ENCODE data around the gene CEMP1. TPM values are rescaled to one million over a fixed set of nuclear protein-coding genes. Genes with fewer than 3 reads are reported as not detected.
A peak's percentile ranks its signal among the peaks of the same experiment; 100 is the strongest.

Gene CEMP1
- total RNA-seq, 1 experiment from 2014 or later, result 0.15 TPM

- TF ChIP-seq PRDM15 (CRISPR knock-in tag; IDR thresholded peaks at IDR 0.05) (no peak), NFE2L1 (CRISPR knock-in tag; IDR thresholded peaks at IDR 0.05) (no peak), SMAD4 (CRISPR knock-in tag; IDR thresholded peaks at IDR 0.05) (no peak), ZNF512 (CRISPR knock-in tag; IDR thresholded peaks at IDR 0.05; ENCODE audit: borderline replicate concordance) (no peak), TEAD1 (CRISPR knock-in tag; IDR thresholded peaks at IDR 0.05) (no peak), E2F5 (CRISPR knock-in tag; IDR thresholded peaks at IDR 0.05) (no peak), AR (CRISPR knock-in tag; IDR thresholded peaks at IDR 0.05) (no peak)
Measured at GRCh38 chr16:2517954-2518605, 13.1 kb downstream of the CEMP1 start (continued).

GRCh38 chr16:2516391-2517240 is 14.6 kb downstream of the CEMP1 start:
- H3K9me3 Mint-ChIP-seq, result no peaks in the 10 kb centered on the region
- POLR2A ChIA-PET, result interaction anchor here (2.0 kb wide), 1 partner anchor 15 kb away, joined by 6 read pairs; the partner anchor contains the start of gene CEMP1
- peak overlapping the region; percentile 79; the same call in 1 of the 2 replicates for H3K27ac Mint-ChIP-seq
- H3K27me3 Mint-ChIP-seq (ENCODE audit: low read depth), result peaks cover 4% of the 10 kb centered on the region
- ATAC-seq (no peak), DNase-seq (ENCODE audit: low spot score) (no peak)
- peaks cover 41% of the 10 kb centered on the region for H3K4me1 Mint-ChIP-seq
- H3K36me3 Mint-ChIP-seq, result no peaks in the 10 kb centered on the region; the same call in 1 of the 2 replicates
- peak overlapping the region; percentile 80 for H3K4me3 Mint-ChIP-seq
- CTCF ChIA-PET, result interaction anchor here (2.9 kb wide), 1 partner anchor 15 kb away, joined by 11 read pairs; no protein-coding TSS in a partner anchor
- no peak for TF ChIP-seq ZNF396 (CRISPR knock-in tag; IDR thresholded peaks at IDR 0.05; ENCODE audit: borderline replicate concordance)
- TF ChIP-seq PREB (CRISPR knock-in tag; IDR thresholded peaks at IDR 0.05; ENCODE audit: borderline replicate concordance), result no peak
- no peak for TF ChIP-seq TEAD4 (CRISPR knock-in tag; IDR thresholded peaks at IDR 0.05)
- no peak for TF ChIP-seq ATF1 (CRISPR knock-in tag; IDR thresholded peaks at IDR 0.05)
- no peak for TF ChIP-seq ZBTB21 (CRISPR knock-in tag; IDR thresholded peaks at IDR 0.05; ENCODE audit: borderline replicate concordance)
- TF ChIP-seq CREM (CRISPR knock-in tag; IDR thresholded peaks at IDR 0.05), result no peak
- no peak for TF ChIP-seq STAT6 (CRISPR knock-in tag; conservative IDR thresholded peaks at IDR 0.05; ENCODE audit: low read depth)
- TF ChIP-seq KAT7 (CRISPR knock-in tag; IDR thresholded peaks at IDR 0.05; ENCODE audit: borderline replicate concordance), result no peak
- no peak for TF ChIP-seq EMX1 (CRISPR knock-in tag; IDR thresholded peaks at IDR 0.05)
- no peak for TF ChIP-seq TCF7 (CRISPR knock-in tag; IDR thresholded peaks at IDR 0.05; ENCODE audit: low read depth)
- TF ChIP-seq GABPB1 (CRISPR knock-in tag; IDR thresholded peaks at IDR 0.05), result no peak
- no peak for TF ChIP-seq PRRX2 (CRISPR knock-in tag; IDR thresholded peaks at IDR 0.05)
